Stimulated activated memory B cell treated with anti-CD40 and anti-IgM and Interleukin-4, amounts not matched to agents 10 μg/mL and 1 μg/mL and 100 μg/mL, for 72 hours (primary cell): Measurements from ENCODE around the gene GRIA1.
"Not testable (repeated sequence)": the region's sequence is repeated elsewhere in the genome, so short reads cannot be mapped to it uniquely, and the experiment has no call there.

Source experiments
- ATAC-seq: fragments of 150-1000 bp; cut with Tn5 transposase; 2 replicates; pipeline ENCODE4 v1.10.0; 2021
- H3K27ac Mint-ChIP-seq: one replicate; pipeline ENCODE4 v1.8.0; 2022; ENCODE audit warnings: mild to moderate bottlenecking, mixed read lengths
- H3K27me3 Mint-ChIP-seq: one replicate; pipeline ENCODE4 v1.8.0; 2022; ENCODE audit warnings: mixed read lengths
- H3K36me3 Mint-ChIP-seq: one replicate; pipeline ENCODE4 v1.8.0; 2022; ENCODE audit warnings: mixed read lengths
- H3K4me1 Mint-ChIP-seq: one replicate; pipeline ENCODE4 v1.8.0; 2022; ENCODE audit warnings: mixed read lengths
- H3K4me3 Mint-ChIP-seq: one replicate; pipeline ENCODE4 v1.8.0; 2022; ENCODE audit warnings: mild to moderate bottlenecking, moderate library complexity, mixed read lengths
- H3K9me3 Mint-ChIP-seq: one replicate; pipeline ENCODE4 v1.8.0; 2022; ENCODE audit warnings: mixed read lengths

Gene GRIA1

DNA sequence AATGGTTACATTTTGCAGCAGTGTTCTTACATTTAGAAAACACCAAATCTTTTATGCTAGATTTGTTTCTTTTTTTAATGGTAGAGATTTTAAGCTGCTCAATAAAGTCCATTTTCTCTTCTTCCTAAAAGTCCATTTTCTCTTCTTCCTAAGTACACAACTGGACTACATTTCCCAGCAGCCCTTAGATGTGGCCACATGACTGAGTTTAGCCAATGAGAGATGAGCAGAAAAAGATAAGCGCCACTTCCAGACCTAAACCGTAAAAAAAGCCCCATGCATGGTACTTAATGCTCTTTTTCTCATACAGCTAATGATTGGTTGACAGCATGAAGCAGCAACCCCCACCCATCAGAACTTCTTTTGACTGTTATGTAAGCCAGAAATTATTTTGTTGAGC lies 341.5 kb downstream of the GRIA1 start:
- Mint-ChIP-seq H3K36me3 (no peaks in the 10 kb centered on the region), H3K4me3 (no peak overlapping the region)

DNA sequence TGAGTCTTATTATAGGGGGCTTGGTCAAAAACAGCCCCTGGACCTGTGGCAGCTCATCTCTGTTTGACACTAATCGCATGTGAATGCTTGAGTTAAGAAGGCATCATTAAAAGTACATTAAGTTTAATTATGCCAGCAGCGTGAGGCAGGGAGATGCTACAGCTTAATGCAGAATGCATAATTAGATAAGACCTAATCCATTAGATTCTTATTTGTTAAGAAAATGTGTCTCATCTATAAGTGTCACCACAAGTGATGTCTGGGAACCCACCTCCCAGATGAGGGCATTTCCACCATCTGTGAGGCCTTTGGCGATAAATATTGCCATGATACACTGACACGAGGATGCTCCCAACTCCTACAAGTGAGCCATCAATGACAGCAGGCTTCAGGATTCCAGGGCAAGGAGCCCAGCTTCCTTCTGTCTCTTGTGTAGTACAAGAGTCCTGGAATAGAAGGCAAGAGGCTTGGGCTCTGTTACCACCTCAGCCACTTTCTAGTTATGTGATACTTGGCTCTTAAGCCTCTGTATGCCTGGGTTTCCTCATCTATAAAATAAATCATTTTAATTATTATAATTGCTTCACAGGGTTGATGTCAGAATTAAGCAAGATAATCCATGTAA lies 345.5 kb downstream of the GRIA1 start:
- H3K4me3 Mint-ChIP-seq = no peak overlapping the region
- no peaks in the 10 kb centered on the region for H3K4me1 Mint-ChIP-seq
- H3K27me3 Mint-ChIP-seq = no peaks in the 10 kb centered on the region
- ATAC-seq = no peak
- H3K9me3 Mint-ChIP-seq = no peaks in the 10 kb centered on the region
- H3K27ac Mint-ChIP-seq = no peak overlapping the region
- H3K36me3 Mint-ChIP-seq = no peaks in the 10 kb centered on the region

More for the DNA sequence above, 341.5 kb downstream of the GRIA1 start:
- Mint-ChIP-seq H3K27ac (no peak overlapping the region), H3K27me3 (no peaks in the 10 kb centered on the region), H3K9me3 (peaks cover 6% of the 10 kb centered on the region), H3K4me1 (no peaks in the 10 kb centered on the region)
- ATAC-seq = no peak

DNA sequence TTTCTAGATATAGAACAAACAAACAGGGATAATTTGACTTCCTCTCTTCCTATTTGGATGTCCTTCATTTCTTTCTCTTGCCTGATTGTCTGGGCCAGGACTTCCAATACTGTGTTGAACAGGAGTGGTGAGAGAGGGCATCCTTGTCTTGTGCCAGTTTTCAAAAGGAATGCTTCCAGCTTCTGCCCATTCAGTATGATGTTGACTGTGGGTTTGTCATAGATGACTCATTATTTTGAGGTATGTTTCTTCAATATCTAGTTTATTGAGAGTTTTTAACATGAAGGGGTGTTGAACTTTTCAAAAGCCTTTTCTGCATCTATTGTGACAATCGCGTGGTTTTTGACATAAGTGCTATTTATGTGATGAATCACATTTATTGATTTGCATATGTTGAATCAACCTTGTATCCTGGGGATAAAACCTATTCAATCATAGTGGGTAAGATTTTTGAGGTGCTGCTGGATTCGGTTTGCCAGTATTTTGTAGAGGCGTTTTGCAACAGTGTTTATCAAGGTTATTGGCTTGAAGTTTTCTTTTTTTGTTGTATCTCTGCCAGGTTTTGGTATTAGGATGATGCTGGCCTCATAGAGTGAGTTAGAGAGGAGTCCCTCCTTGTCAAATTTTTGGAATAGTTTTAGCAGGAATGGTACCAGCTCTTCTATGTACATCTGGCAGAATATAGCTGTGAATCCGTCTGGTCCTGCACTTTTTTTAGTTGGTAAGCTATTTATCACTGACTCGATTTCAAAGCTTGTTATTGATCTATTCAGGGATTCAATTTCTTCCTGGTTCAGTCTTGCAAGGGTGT lies 359.0 kb downstream of the GRIA1 start:
- H3K9me3 Mint-ChIP-seq, H3K36me3 Mint-ChIP-seq, ATAC-seq, H3K4me1 Mint-ChIP-seq, H3K27ac Mint-ChIP-seq, H3K4me3 Mint-ChIP-seq: not testable (repeated sequence)
- peaks cover 14% of the 10 kb centered on the region for H3K27me3 Mint-ChIP-seq

DNA sequence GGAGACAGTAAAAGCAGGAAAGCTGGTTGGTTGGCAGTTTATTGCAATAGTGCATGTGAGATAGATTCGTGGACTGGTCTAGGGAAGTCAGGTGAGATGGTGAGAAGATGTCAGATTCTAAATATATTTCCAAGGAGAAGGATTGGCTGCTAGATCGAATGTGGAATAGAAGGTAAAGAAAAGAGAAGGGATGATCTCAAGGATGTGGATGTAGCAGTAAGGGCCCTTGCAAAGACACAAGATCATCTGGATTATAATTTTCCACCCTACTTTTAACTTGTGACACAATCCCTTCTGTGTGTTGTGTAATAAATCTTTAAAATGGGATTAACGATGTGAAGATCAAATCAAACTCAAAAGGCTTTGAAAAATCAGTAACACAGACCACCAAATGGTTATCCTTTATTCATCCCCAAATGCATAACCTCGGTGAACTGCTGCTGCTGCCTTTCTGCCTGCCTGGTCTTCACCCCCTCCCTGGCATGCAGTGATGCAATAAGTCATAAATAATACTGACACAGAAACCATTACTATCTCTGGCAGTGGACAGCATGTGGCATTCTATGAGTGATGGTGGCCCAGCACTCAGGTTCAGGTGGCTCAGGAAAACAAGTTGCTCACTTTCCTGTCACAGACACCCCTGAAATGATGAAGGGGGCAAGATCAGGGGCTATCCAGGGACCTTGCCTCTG lies 369.9 kb downstream of the GRIA1 start:
- H3K4me1 Mint-ChIP-seq = no peaks in the 10 kb centered on the region
- H3K36me3 Mint-ChIP-seq = no peaks in the 10 kb centered on the region
- H3K27ac Mint-ChIP-seq = no peak overlapping the region
- H3K4me3 Mint-ChIP-seq = no peak overlapping the region
- no peak for ATAC-seq
- peaks cover 4% of the 10 kb centered on the region for H3K9me3 Mint-ChIP-seq
- peaks cover 25% of the 10 kb centered on the region for H3K27me3 Mint-ChIP-seq

DNA sequence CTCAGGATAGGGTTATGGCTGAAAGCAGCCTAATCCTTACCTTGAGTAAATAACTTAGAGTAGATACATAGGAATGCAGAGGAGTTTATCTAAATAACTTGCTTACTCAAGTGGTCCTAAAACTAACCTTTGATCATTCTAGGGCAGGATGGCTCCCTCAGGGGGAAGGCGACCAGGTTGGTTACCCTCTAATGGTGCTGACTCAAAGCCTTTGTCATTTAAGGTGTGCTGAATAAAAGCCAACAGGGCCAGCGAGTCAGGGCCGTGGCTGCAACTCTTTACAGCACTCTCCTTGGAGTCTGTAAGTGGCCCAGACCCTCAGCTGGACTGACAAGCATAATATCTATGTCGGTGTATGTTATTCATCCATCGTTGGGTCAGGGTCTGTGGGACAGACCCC lies 372.4 kb downstream of the GRIA1 start:
- ATAC-seq, H3K27ac Mint-ChIP-seq: not testable (repeated sequence)

More for the DNA sequence above, 372.4 kb downstream of the GRIA1 start:
- H3K27me3 Mint-ChIP-seq = peaks cover 18% of the 10 kb centered on the region
- not testable (repeated sequence) for H3K4me1 Mint-ChIP-seq, H3K36me3 Mint-ChIP-seq, H3K9me3 Mint-ChIP-seq, H3K4me3 Mint-ChIP-seq
